ENCODE measurements around the gene MAD1L1.

Gene MAD1L1

DNA sequence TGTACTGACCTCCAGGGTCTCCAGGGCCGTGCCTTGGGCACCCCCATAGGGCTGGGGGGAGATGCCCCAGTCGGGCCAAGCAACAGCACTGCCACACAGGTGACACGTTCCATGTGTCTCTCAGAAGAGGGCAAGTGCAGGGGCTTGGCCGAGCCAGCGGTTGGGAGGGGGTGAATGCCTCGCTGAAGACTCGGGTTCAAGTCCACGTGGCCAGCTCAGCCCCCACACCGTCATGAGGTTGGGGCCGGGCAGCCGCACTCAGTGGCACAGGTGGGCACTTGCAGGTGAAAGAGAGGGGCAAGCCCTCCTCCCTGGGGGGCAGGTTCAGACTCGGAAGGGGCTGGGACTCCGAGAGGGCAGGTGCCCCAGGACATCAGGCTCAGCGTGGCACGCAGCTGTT is 153.8 kb downstream of the MAD1L1 start:
- no peak overlapping the region for H3K27ac ChIP-seq (ENCODE audit: low read depth, low read length)
- H3K36me3 ChIP-seq (ENCODE audit: control insufficient read depth, insufficient read depth, low read length): peaks cover 10% of the 10 kb centered on the region
- H3K4me3 ChIP-seq (ENCODE audit: low read depth, low read length): no peak overlapping the region
- no peak overlapping the region for H3K9ac ChIP-seq (ENCODE audit: low read depth, low read length)
- H3K4me1 ChIP-seq (ENCODE audit: control insufficient read depth, insufficient read depth, low read length): no peaks in the 10 kb centered on the region
- H3K9me3 ChIP-seq (ENCODE audit: control insufficient read depth, insufficient read depth, low read length): no peaks in the 10 kb centered on the region
- no peaks in the 10 kb centered on the region for H3K27me3 ChIP-seq (ENCODE audit: control insufficient read depth, insufficient read depth, low read length)

DNA sequence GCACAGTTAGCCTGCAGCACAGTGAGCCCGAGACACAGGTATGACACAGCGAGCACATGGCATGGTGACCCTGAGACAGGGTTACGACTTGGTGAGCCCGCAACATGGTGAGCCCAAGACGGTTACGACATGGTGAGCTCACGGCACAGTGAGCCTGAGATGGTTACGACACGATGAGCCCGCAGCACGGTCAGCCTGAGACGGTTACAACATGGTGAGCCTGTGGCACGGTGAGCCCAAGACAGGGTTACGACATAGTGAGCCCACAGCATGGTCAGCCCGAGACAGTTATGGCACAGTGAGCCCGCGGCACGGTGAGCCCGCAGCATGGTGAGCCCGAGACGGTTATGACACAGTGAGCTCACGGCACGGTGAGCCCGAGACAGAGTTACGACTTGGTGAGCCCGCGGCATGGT is 156.1 kb downstream of the MAD1L1 start:
- no peak overlapping the region for H3K4me3 ChIP-seq (ENCODE audit: low read depth, low read length)
- H3K36me3 ChIP-seq (ENCODE audit: control insufficient read depth, insufficient read depth, low read length): peaks cover 7% of the 10 kb centered on the region
- no peaks in the 10 kb centered on the region for H3K4me1 ChIP-seq (ENCODE audit: control insufficient read depth, insufficient read depth, low read length)
- H3K9ac ChIP-seq (ENCODE audit: low read depth, low read length): no peak overlapping the region
- H3K27me3 ChIP-seq (ENCODE audit: control insufficient read depth, insufficient read depth, low read length): no peaks in the 10 kb centered on the region
- H3K9me3 ChIP-seq (ENCODE audit: control insufficient read depth, insufficient read depth, low read length): no peaks in the 10 kb centered on the region
- H3K27ac ChIP-seq (ENCODE audit: low read depth, low read length): no peak overlapping the region

DNA sequence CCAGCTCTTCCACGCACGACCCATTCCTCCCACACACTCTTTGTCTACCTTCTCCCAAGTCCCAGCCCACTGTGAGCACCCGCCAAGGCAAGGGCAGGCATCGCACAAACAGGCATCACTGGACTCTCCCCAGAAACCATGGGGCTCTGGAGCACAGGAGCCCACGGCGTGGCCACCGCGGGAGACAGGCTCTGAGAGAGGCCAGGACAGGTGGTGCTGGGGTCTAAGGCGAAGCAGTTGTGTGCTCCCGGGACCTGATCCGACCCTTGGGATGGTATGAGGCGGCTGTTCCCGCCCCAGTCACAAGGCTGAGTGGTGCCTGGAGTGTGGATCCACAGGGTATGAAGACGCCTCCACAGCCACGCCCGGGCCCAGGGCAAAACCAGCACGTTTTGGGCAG is 156.9 kb downstream of the MAD1L1 start:
- H3K27me3 ChIP-seq (ENCODE audit: control insufficient read depth, insufficient read depth, low read length): no peaks in the 10 kb centered on the region
- H3K4me3 ChIP-seq (ENCODE audit: low read depth, low read length): no peak overlapping the region
- H3K36me3 ChIP-seq (ENCODE audit: control insufficient read depth, insufficient read depth, low read length): peaks cover 7% of the 10 kb centered on the region
- H3K27ac ChIP-seq (ENCODE audit: low read depth, low read length): no peak overlapping the region
- H3K9ac ChIP-seq (ENCODE audit: low read depth, low read length): no peak overlapping the region
- no peaks in the 10 kb centered on the region for H3K4me1 ChIP-seq (ENCODE audit: control insufficient read depth, insufficient read depth, low read length)
- no peaks in the 10 kb centered on the region for H3K9me3 ChIP-seq (ENCODE audit: control insufficient read depth, insufficient read depth, low read length)

DNA sequence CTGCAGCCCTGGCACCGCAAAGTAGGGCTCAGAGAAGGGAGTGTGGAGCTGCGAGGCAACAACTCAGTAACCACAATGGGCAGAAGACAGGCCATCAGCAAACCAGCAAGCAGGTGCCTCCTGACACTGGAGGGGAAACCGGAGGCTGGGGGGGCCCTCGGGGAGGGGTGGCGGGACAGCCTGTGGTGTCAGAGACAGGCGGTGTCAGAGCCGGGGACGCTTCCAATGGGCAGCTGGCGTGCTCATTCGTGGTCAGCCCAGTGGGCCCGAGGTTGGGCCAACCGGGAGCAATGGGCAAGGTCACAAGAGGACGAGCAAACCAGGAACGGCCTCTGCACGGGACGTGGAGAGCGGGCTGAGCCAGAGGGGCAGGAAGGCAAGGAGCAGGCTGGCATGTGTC is 158.1 kb downstream of the MAD1L1 start:
- Histone ChIP-seq H3K4me3 (ENCODE audit: low read depth, low read length) (no peak overlapping the region), H3K27ac (ENCODE audit: low read depth, low read length) (no peak overlapping the region), H3K4me1 (ENCODE audit: control insufficient read depth, insufficient read depth, low read length) (no peaks in the 10 kb centered on the region), H3K27me3 (ENCODE audit: control insufficient read depth, insufficient read depth, low read length) (no peaks in the 10 kb centered on the region), H3K9ac (ENCODE audit: low read depth, low read length) (no peak overlapping the region), H3K36me3 (ENCODE audit: control insufficient read depth, insufficient read depth, low read length) (peaks cover 7% of the 10 kb centered on the region), H3K9me3 (ENCODE audit: control insufficient read depth, insufficient read depth, low read length) (no peaks in the 10 kb centered on the region)

DNA sequence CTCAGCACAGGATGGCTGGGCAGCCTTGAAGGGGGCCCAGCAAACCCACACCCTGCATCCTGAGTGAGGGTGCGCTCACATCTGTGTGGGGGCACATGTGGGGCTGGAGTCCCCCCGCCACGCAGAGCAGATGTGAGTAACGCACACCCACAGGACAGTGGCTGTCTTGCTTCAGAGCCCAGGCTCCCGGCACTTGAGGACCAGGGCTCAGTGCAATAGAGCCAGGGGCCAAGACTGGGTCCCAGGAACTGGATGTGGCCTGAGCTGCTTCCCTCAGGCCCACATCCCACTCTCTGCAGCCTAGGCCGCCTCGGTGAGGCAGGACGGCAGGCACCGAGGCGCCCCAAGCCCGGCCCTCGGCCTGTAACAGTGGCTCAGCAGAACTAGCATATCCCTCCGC is 159.9 kb downstream of the MAD1L1 start:
- Histone ChIP-seq H3K36me3 (ENCODE audit: control insufficient read depth, insufficient read depth, low read length) (peaks cover 17% of the 10 kb centered on the region), H3K27ac (ENCODE audit: low read depth, low read length) (no peak overlapping the region), H3K4me1 (ENCODE audit: control insufficient read depth, insufficient read depth, low read length) (no peaks in the 10 kb centered on the region), H3K27me3 (ENCODE audit: control insufficient read depth, insufficient read depth, low read length) (no peaks in the 10 kb centered on the region), H3K9me3 (ENCODE audit: control insufficient read depth, insufficient read depth, low read length) (no peaks in the 10 kb centered on the region), H3K9ac (ENCODE audit: low read depth, low read length) (no peak overlapping the region), H3K4me3 (ENCODE audit: low read depth, low read length) (no peak overlapping the region)

DNA sequence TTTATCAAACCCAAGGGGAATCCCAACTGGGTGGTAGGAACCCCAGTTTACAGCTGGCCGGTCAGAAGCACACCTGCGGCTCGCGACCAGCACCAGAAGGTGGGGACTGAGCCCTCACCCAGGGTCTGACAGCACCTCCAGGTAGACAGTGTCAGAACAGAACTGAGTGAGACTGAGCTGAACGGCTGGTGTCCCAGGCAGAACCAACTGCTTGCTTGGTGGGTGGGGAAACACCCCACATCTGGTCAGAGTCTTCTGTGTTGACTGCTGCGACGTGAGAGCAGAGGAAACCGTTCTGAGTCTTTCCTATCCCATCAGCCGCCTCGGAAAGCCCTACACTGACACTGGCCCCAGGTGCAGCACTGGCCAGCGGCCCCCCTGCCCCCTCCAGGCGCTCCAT is 160.7 kb downstream of the MAD1L1 start:
- Histone ChIP-seq H3K27me3 (ENCODE audit: control insufficient read depth, insufficient read depth, low read length) (no peaks in the 10 kb centered on the region), H3K27ac (ENCODE audit: low read depth, low read length) (no peak overlapping the region), H3K36me3 (ENCODE audit: control insufficient read depth, insufficient read depth, low read length) (peaks cover 21% of the 10 kb centered on the region), H3K4me1 (ENCODE audit: control insufficient read depth, insufficient read depth, low read length) (no peaks in the 10 kb centered on the region), H3K9me3 (ENCODE audit: control insufficient read depth, insufficient read depth, low read length) (no peaks in the 10 kb centered on the region), H3K4me3 (ENCODE audit: low read depth, low read length) (no peak overlapping the region), H3K9ac (ENCODE audit: low read depth, low read length) (no peak overlapping the region)

DNA sequence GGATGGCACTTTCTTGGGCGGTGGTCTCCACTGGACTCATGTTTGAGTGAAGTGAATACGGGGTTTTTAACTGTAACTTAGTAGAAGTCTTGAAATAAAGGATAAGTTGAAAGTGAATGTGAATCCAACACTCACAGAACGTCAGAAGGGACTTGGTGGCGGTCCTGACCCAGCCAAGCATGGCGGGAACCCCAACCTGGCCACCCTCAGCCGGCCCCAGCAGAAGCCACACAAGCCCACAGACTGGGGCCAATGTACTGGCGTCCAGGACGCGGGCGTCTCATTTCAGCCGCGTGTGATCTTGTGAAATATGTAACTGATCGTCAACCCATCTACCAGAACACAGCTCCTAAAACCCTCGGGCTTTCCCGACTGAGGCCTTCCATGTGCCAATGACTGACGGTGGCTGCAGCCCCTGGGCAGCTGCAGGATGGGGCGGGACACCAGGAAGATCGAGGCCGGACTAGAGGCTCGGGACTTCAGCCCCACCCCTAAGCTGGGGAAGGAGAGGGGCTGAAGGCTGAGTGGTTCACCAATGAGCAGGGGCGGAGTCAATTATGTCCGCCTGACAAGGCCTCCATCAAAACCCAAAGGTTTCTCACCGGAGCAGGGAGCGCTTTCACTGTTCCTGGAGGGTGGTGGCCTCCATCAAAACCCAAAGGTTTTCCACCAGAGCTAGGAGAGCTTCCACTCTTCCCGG is 161.5 kb downstream of the MAD1L1 start:
- H3K4me1 ChIP-seq (ENCODE audit: control insufficient read depth, insufficient read depth, low read length): no peaks in the 10 kb centered on the region
- no peaks in the 10 kb centered on the region for H3K27me3 ChIP-seq (ENCODE audit: control insufficient read depth, insufficient read depth, low read length)
- H3K36me3 ChIP-seq (ENCODE audit: control insufficient read depth, insufficient read depth, low read length): peaks cover 15% of the 10 kb centered on the region
- no peak overlapping the region for H3K4me3 ChIP-seq (ENCODE audit: low read depth, low read length)
- no peaks in the 10 kb centered on the region for H3K9me3 ChIP-seq (ENCODE audit: control insufficient read depth, insufficient read depth, low read length)
- H3K27ac ChIP-seq (ENCODE audit: low read depth, low read length): no peak overlapping the region
- no peak overlapping the region for H3K9ac ChIP-seq (ENCODE audit: low read depth, low read length)

DNA sequence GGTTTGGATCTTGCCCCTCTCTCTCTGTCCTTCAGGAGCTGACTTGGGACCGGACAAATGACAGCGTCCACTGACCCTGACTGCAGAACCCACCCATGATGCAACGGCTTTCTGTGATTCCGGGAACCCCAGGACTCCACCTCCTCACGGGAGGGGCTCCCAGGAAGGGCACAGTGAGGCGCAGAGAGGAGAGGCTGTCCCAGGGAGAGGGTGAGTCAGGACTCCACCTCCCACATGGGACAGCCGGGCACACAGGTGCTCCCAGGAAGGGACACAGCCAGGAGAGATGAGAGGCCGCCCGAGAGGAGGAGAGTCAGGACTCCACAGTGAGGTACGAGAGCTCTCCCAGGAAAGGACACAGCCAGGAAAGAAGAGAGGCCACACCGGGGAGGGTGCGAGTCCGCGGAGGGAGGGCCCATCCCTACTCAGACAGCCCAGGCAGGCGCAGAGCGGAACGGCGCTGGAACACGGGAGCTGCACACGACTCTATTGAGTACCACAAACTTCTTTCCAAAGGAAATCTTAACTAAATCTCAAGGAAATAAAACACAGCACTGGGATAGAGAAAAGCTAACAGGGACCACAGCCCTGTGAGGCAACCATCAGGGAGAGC is 162.5 kb downstream of the MAD1L1 start:
- Histone ChIP-seq H3K4me3 (ENCODE audit: low read depth, low read length) (no peak overlapping the region), H3K36me3 (ENCODE audit: control insufficient read depth, insufficient read depth, low read length) (peaks cover 17% of the 10 kb centered on the region), H3K4me1 (ENCODE audit: control insufficient read depth, insufficient read depth, low read length) (no peaks in the 10 kb centered on the region), H3K27ac (ENCODE audit: low read depth, low read length) (no peak overlapping the region), H3K27me3 (ENCODE audit: control insufficient read depth, insufficient read depth, low read length) (no peaks in the 10 kb centered on the region), H3K9me3 (ENCODE audit: control insufficient read depth, insufficient read depth, low read length) (no peaks in the 10 kb centered on the region), H3K9ac (ENCODE audit: low read depth, low read length) (no peak overlapping the region)

DNA sequence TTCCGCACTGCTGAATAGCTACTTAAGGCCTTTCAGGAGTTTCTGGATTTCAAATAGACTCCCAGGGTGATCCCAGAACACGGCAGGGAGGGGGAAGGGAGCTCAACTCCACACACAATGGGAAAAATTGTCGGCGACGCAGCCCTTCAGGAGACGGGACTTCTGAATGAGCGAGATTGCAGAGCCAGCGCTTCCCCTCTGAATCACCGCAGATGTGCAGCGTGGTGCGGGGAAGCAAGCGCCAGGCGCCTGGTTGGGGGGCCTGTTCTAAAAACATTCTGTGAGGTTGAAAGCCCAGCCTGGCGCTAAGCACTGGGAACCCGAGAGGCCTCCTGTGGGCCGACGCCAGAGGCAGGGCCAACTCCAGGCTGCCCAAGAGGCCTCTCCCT is 163.3 kb downstream of the MAD1L1 start:
- no peak overlapping the region for H3K27ac ChIP-seq (ENCODE audit: low read depth, low read length)
- H3K36me3 ChIP-seq (ENCODE audit: control insufficient read depth, insufficient read depth, low read length): peaks cover 21% of the 10 kb centered on the region
- H3K4me1 ChIP-seq (ENCODE audit: control insufficient read depth, insufficient read depth, low read length): no peaks in the 10 kb centered on the region
- H3K9ac ChIP-seq (ENCODE audit: low read depth, low read length): no peak overlapping the region
- H3K9me3 ChIP-seq (ENCODE audit: control insufficient read depth, insufficient read depth, low read length): no peaks in the 10 kb centered on the region
- H3K27me3 ChIP-seq (ENCODE audit: control insufficient read depth, insufficient read depth, low read length): no peaks in the 10 kb centered on the region
- no peak overlapping the region for H3K4me3 ChIP-seq (ENCODE audit: low read depth, low read length)

DNA sequence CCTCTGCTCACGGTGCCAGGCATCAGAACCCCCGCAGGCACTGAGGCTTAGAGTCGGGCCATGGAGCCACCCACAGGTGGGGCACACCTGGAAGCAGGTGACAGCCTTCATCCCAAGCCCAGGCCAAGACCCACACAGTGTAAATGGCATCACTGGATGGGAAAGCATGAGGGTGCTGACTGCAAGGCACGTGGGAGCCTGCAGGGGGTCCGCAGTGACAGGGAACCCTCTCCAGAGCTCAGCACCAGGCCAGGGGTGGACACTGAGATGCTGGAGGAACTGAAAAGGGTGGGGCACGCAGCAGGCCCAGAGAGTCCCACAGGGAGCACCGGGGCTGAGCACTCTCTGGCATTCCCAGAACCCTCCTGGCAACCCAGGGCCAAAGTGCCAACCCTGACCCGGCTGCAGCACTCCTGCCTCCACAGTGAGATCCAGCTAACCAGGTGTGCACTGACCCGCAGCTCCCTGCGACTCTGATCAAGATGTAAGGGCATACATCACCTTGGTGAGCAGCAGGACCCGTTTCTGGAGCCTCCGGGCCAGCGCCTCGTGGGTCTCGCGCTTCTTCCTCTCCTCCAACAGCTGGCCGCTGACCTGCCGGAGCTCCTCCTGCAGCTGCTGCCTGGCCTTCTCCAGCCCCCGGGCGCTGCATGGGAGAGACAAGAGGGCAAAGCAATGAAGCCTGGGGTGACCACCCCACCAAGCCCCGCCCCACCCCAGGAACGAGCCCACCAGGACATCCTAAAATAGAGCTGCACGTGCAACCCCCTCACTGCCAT is 163.9 kb downstream of the MAD1L1 start:
- H3K27ac ChIP-seq (ENCODE audit: low read depth, low read length): no peak overlapping the region
- no peaks in the 10 kb centered on the region for H3K27me3 ChIP-seq (ENCODE audit: control insufficient read depth, insufficient read depth, low read length)
- H3K4me1 ChIP-seq (ENCODE audit: control insufficient read depth, insufficient read depth, low read length): no peaks in the 10 kb centered on the region
- no peak overlapping the region for H3K9ac ChIP-seq (ENCODE audit: low read depth, low read length)
- no peak overlapping the region for H3K4me3 ChIP-seq (ENCODE audit: low read depth, low read length)
- peaks cover 22% of the 10 kb centered on the region for H3K36me3 ChIP-seq (ENCODE audit: control insufficient read depth, insufficient read depth, low read length)
- no peaks in the 10 kb centered on the region for H3K9me3 ChIP-seq (ENCODE audit: control insufficient read depth, insufficient read depth, low read length)

DNA sequence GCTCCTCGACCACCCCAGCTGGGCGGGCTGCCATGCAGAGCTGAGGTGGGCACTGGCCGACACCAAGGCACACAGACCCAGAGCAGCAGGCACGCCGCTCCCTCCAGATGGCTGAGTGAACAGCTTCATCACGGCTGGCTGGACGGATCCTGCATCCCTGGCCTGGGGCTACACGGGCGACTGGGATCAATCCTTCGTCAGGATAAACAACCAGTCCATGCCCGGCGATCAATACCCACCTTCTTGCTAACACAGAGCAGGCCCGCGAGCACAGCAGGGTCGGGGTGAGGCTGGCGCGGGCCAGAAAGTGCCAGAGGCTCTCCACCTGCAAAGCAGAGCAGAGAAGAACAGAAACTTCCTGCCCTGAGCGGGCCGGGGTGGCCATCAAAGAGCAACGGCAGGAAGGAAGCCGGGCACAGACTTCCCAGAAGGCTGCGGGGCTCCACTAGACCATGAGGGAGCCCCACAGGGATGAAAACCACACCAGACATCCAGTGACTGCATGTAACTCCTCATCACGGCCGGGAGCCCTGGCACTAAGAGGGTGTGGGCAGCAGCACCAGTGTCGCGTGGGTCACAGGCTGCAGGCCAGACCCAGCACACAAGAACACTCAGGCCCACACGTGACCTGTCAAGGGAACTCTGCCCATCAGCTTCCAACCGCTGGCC is 166.4 kb downstream of the MAD1L1 start:
- Histone ChIP-seq H3K27ac (ENCODE audit: low read depth, low read length) (no peak overlapping the region), H3K9ac (ENCODE audit: low read depth, low read length) (no peak overlapping the region), H3K36me3 (ENCODE audit: control insufficient read depth, insufficient read depth, low read length) (peaks cover 25% of the 10 kb centered on the region), H3K9me3 (ENCODE audit: control insufficient read depth, insufficient read depth, low read length) (peaks cover 3% of the 10 kb centered on the region), H3K4me3 (ENCODE audit: low read depth, low read length) (no peak overlapping the region), H3K27me3 (ENCODE audit: control insufficient read depth, insufficient read depth, low read length) (no peaks in the 10 kb centered on the region), H3K4me1 (ENCODE audit: control insufficient read depth, insufficient read depth, low read length) (no peaks in the 10 kb centered on the region)
